Upper lobe of left lung (tissue), 6 donors: Measurements from ENCODE around the gene MEX3D. TPM values are rescaled to one million over a fixed set of nuclear protein-coding genes. Genes with fewer than 3 reads are reported as not detected.
"Not testable (repeated sequence)": the region's sequence is repeated elsewhere in the genome, so short reads cannot be mapped to it uniquely, and the experiment has no call there.

Experiments used
- ATAC-seq, 2 donors: fragments of 200-7000 bp; cut with Tn5 transposase; one replicate each; pipeline ENCODE4 v1.9.1; 2022; ENCODE audit warnings: mild to moderate bottlenecking in 2 of 2, moderate library complexity in 2 of 2; ENCODE audit not compliant: low FRiP score in 2 of 2
- DNase-seq, 2 donors: peaks; one replicate each; pipeline ENCODE4 v3.0.0-alpha.2; 2019 to 2020
- H3K27ac ChIP-seq, 4 donors: fragments of 200-600 bp; sonication (generic); one replicate each; pipeline ENCODE4 v1.5.1; 2016 to 2019
- H3K27me3 ChIP-seq, 4 donors: fragments of 200-600 bp; sonication (generic); one replicate each; pipeline ENCODE4 v1.5.1; 2017 to 2019
- H3K36me3 ChIP-seq, 4 donors: fragments of 200-600 bp; sonication (generic); one replicate each; pipeline ENCODE4 v1.5.1; 2016 to 2019
- H3K4me1 ChIP-seq, 4 donors: fragments of 200-600 bp; sonication (generic); one replicate each; pipeline ENCODE4 v1.5.1; 2018 to 2019
- H3K4me3 ChIP-seq, 4 donors: fragments of 200-600 bp; sonication (generic); one replicate each; pipeline ENCODE4 v1.5.1; 2017 to 2019; ENCODE audit warnings: mild to moderate bottlenecking in 2 of 4, moderate library complexity in 1 of 4
- H3K9me3 ChIP-seq, 4 donors: fragments of 200-600 bp; sonication (generic); one replicate each; pipeline ENCODE4 v1.5.1; 2018 to 2019
- EP300 ChIP-seq, 4 donors: sonication (generic); formaldehyde crosslinking; IDR thresholded peaks; one replicate each; pipeline ENCODE4 v1.5.1; 2017; ENCODE audit warnings: antibody characterized with exemption in 4 of 4, control low read depth in 2 of 4
- POLR2A ChIP-seq, 4 donors: fragments of 450-650 bp; IDR thresholded peaks; one replicate each; pipeline ENCODE4 v1.5.1; 2016 to 2017; ENCODE audit warnings: antibody characterized with exemption in 4 of 4, mild to moderate bottlenecking in 2 of 4
- POLR2AphosphoS5 ChIP-seq, 2 donors: sonication (generic); formaldehyde crosslinking; IDR thresholded peaks; one replicate each; pipeline ENCODE4 v1.5.1; 2017; ENCODE audit warnings: antibody characterized with exemption in 2 of 2
- WGBS, 2 donors: methylation state at CpG; one replicate each; pipeline ENCODE4 v1.1.5; 2017 to 2018; 5-methylcytosine and 5-hydroxymethylcytosine counted together
- total RNA-seq, 6 donors: library from RNA; depleted of rRNA in 4 of 6; stranded (reverse); fragments of >200 nt in 4 of 6; gene quantifications; one replicate each; pipeline versions ENCODE4 v1.1.0 to v1.2.1, GENCODE V29; 2016 to 2021
- TF ChIP-seq, protein P1 (sequence below), 6 experiments: fragments of 450-650 bp in 4 of 6; fragments of 200-600 bp in 2 of 6; sonication (generic) in 2 of 6; IDR thresholded peaks; one replicate each; pipeline ENCODE4 v1.5.1; 2016 to 2019; ENCODE audit warnings: antibody characterized with exemption in 6 of 6
- donor health status: DM: no; HTN: no; CAD: no; lungs with moderate emphysema.
- donor health status: DM: no; HTN: yes; CAD: no; lungs with severe emphysema.

The MEX3D gene
- total RNA-seq, 6 donors from 2014 or later = 18.0 to 43.7 (median 26.5) TPM

DNA sequence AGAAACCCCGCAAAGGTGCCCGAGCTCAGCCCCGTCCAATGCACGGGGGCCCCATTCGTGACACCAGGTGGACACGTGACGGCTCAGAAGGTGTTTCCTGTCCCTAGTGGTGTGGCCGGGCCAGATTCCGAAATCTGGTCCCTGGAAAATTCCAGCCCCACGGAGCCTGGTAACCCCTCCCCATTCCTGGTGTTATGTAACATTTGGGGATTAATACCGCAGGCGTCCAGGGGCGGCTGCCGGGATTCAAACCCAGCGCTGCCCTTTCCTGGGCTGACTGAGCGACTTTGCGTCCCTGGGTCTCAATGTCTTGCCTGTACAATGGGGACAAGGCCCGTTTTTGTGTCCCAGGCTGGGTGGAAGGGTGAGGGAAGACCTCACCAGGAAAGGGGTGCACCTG lies 45.3 kb downstream of the MEX3D start:
- WGBS, 2 donors = 67 to 74% methylated on average over 13 to 17 of the region's 18 CpGs
- peaks cover 0 to 10% (median 3%) of the 10 kb centered on the region in 4 donors for H3K4me1 ChIP-seq
- H3K36me3 ChIP-seq = no peaks in the 10 kb centered on the region
- H3K27ac ChIP-seq = no peak overlapping the region
- no peak for TF ChIP-seq POLR2AphosphoS5 (IDR thresholded peaks at IDR 0.05)
- TF ChIP-seq EP300 (IDR thresholded peaks at IDR 0.05) = no peak
- TF ChIP-seq, protein P1, sequence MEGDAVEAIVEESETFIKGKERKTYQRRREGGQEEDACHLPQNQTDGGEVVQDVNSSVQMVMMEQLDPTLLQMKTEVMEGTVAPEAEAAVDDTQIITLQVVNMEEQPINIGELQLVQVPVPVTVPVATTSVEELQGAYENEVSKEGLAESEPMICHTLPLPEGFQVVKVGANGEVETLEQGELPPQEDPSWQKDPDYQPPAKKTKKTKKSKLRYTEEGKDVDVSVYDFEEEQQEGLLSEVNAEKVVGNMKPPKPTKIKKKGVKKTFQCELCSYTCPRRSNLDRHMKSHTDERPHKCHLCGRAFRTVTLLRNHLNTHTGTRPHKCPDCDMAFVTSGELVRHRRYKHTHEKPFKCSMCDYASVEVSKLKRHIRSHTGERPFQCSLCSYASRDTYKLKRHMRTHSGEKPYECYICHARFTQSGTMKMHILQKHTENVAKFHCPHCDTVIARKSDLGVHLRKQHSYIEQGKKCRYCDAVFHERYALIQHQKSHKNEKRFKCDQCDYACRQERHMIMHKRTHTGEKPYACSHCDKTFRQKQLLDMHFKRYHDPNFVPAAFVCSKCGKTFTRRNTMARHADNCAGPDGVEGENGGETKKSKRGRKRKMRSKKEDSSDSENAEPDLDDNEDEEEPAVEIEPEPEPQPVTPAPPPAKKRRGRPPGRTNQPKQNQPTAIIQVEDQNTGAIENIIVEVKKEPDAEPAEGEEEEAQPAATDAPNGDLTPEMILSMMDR (IDR thresholded peaks at IDR 0.05) = no peak
- no peak for TF ChIP-seq POLR2A (IDR thresholded peaks at IDR 0.05)
- H3K9me3 ChIP-seq = no peaks in the 10 kb centered on the region
- H3K27me3 ChIP-seq = peaks cover 0 to 36% (median 14%) of the 10 kb centered on the region in 4 donors
- no peak for DNase-seq
- ATAC-seq = no peak
- H3K4me3 ChIP-seq = no peak overlapping the region

DNA sequence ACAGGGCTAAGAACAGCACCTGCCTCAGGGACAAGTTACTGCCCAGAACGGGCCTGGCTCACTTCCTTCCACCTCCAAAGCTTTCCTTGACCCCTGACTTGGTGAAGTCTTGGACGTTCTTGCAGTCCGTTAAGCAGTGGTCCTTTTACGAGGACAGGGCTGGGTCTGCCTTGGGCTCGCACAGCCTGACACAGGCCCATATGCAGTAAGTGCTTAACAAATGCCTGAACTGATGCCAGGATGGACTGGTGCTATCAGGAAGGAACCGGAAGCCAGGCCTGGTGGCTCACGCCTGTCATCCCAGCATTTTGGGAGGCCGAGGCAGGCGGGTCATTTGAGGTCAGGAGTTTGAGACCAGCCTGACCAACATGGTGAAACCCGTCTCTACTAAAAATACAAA lies 46.1 kb downstream of the MEX3D start:
- DNase-seq (no peak), ATAC-seq (no peak)
- no peak overlapping the region for H3K27ac ChIP-seq
- WGBS, 2 donors = 58 to 60% methylated on average over 9 to 10 of the region's 10 CpGs
- peaks cover 0 to 36% (median 14%) of the 10 kb centered on the region in 4 donors for H3K27me3 ChIP-seq
- H3K4me3 ChIP-seq = no peak overlapping the region
- no peaks in the 10 kb centered on the region for H3K9me3 ChIP-seq
- no peaks in the 10 kb centered on the region for H3K36me3 ChIP-seq
- no peak for TF ChIP-seq POLR2A (IDR thresholded peaks at IDR 0.05)
- TF ChIP-seq, protein P1 (IDR thresholded peaks at IDR 0.05) = no peak
- no peak for TF ChIP-seq POLR2AphosphoS5 (IDR thresholded peaks at IDR 0.05)
- TF ChIP-seq EP300 (IDR thresholded peaks at IDR 0.05) = no peak
- peaks cover 0 to 10% (median 3%) of the 10 kb centered on the region in 4 donors for H3K4me1 ChIP-seq

DNA sequence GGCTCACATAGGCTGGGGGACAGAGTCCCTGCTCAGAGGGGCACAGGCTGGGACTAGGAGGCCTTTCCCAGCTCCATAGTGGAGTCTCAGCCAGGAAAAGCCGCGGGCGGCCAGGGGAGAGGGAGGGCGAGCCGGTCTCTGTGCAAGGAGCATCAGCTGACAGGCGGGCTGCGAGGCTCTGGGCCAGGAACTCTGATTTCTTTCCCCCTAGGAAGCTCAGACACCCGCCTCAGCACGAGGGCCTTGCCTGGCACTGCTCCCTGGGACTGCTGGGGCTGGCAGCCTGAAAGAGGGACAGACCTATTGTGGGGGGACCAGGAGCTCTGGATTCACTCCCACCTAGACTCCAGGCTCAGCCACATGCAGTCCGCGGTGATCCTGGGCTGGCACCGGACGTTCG lies 46.5 kb downstream of the MEX3D start:
- WGBS, 2 donors = 59% methylated on average over 11 of the region's 14 CpGs; no CpG with 5 or more reads in 1 of the 2 donors
- H3K4me1 ChIP-seq = peaks cover 0 to 10% (median 3%) of the 10 kb centered on the region in 4 donors
- peaks cover 0 to 36% (median 14%) of the 10 kb centered on the region in 4 donors for H3K27me3 ChIP-seq

DNA sequence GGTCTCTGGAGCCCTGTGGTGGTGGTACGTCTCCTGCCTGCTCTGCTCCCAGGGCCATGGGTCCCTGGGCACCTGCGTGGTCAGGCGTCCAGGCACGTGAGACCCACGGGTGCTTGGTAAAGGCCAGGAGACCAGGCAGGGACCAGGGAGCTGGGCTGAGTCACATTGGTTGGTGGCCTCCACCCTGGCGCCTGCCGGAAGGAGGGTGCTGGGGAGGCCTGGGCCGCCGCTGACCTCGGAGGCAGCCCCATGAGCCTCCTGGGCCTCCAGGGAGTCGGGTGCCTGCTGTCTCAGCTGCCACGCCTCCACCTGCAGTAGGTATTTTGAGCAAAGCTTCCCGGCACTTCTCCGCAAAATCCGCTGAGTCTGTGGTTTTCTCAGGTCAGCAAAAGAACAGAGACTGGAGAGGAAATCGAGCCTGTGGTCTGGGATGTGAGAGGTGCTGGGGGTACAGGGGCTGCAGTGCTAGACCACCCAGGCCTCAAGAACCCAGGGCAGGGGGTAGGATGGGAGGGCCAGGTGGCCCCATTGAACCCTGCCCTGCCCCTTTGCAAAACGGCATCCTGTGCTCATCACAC lies 47.8 kb downstream of the MEX3D start:
- Histone ChIP-seq H3K27ac (no peak overlapping the region), H3K36me3 (no peaks in the 10 kb centered on the region), H3K9me3 (no peaks in the 10 kb centered on the region), H3K27me3 (peaks cover 0 to 28% (median 12%) of the 10 kb centered on the region in 4 donors), H3K4me3 (no peak overlapping the region), H3K4me1 (peaks cover 0 to 10% (median 3%) of the 10 kb centered on the region in 4 donors)
- 78 to 82% methylated on average over 9 to 14 of the region's 17 CpGs for WGBS, 2 donors
- ATAC-seq = no peak
- no peak for DNase-seq
- TF ChIP-seq EP300 (IDR thresholded peaks at IDR 0.05) (no peak), POLR2A (IDR thresholded peaks at IDR 0.05) (no peak), POLR2AphosphoS5 (IDR thresholded peaks at IDR 0.05) (no peak)
- TF ChIP-seq, protein P1 (IDR thresholded peaks at IDR 0.05) = no peak

More for the DNA sequence above, 46.5 kb downstream of the MEX3D start:
- DNase-seq = no peak
- no peak for ATAC-seq
- H3K36me3 ChIP-seq = no peaks in the 10 kb centered on the region
- no peak overlapping the region for H3K27ac ChIP-seq
- TF ChIP-seq, protein P1 (IDR thresholded peaks at IDR 0.05) = no peak
- TF ChIP-seq POLR2A (IDR thresholded peaks at IDR 0.05) = no peak
- TF ChIP-seq POLR2AphosphoS5 (IDR thresholded peaks at IDR 0.05) = no peak
- no peak for TF ChIP-seq EP300 (IDR thresholded peaks at IDR 0.05)
- H3K9me3 ChIP-seq = no peaks in the 10 kb centered on the region
- H3K4me3 ChIP-seq = no peak overlapping the region

DNA sequence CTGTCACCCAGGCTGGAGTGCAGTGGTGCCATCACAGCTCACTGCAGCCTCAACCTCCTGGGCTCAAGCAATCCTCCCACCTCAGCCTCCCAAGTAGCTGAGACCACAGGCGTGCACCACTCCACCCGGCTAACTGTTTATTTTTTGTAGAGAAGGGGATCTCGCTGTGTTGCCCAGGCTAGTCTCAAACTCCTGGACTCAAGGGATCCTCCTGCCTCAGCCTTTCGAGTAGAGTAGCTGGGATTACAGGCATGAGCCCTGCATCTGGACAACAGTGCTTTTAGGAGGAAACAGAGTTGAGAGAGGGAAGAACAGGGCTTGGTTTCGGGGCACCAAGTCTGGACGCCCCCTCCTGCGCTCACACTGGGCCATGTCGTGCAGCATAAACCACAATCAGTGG lies 48.3 kb downstream of the MEX3D start:
- not testable (repeated sequence) for H3K9me3 ChIP-seq, H3K36me3 ChIP-seq, H3K27ac ChIP-seq, ATAC-seq, H3K4me3 ChIP-seq, DNase-seq
- peaks cover 0 to 23% (median 11%) of the 10 kb centered on the region in 4 donors for H3K27me3 ChIP-seq
- 75 to 79% methylated on average over 5 to 8 of the region's 8 CpGs for WGBS, 2 donors
- H3K4me1 ChIP-seq = peaks cover 0 to 10% (median 3%) of the 10 kb centered on the region in 4 donors
